Medulla oblongata (tissue), 1 donor: ENCODE results near the gene WNT2B.
A peak's percentile ranks its signal among the peaks of the same experiment; 100 is the strongest.
"Not testable (repeated sequence)": the region's sequence is repeated elsewhere in the genome, so short reads cannot be mapped to it uniquely, and the experiment has no call there.

Experiments used
- DNase-seq: peaks from one replicate; pipeline ENCODE4 v3.0.0-alpha.2; 2015; ENCODE audit errors: extremely low spot score

WNT2B gene

GRCh38 chr1:112508278-112509004, at the start of gene WNT2B:
WNT2B (plus strand) TSS chr1:112508965; CDS start chr1:112509263, 298 bp downstream.
- no peak for DNase-seq

GRCh38 chr1:112460615-112461014, 48.1 kb upstream of the WNT2B start:
- DNase-seq, result no peak

GRCh38 chr1:112461200-112461871, 47.4 kb upstream of the WNT2B start:
- DNase-seq, result no peak

- no peak for DNase-seq
Measured at GRCh38 chr1:112462953-112463279, 45.8 kb upstream of the WNT2B start.

GRCh38 chr1:112464501-112464900, 44.3 kb upstream of the WNT2B start:
- DNase-seq, result no peak

GRCh38 chr1:112465122-112465521, 43.6 kb upstream of the WNT2B start:
- DNase-seq, result peak; percentile 66

GRCh38 chr1:112466078-112466660, 42.6 kb upstream of the WNT2B start:
- DNase-seq, result peak; percentile 98

- not testable (repeated sequence) for DNase-seq
Measured at GRCh38 chr1:112470324-112470723, 38.4 kb upstream of the WNT2B start.

GRCh38 chr1:112470966-112471365, 37.8 kb upstream of the WNT2B start:
- no peak for DNase-seq

GRCh38 chr1:112472142-112472541, 36.6 kb upstream of the WNT2B start:
- no peak for DNase-seq

GRCh38 chr1:112477550-112477949, 31.2 kb upstream of the WNT2B start:
- DNase-seq, result no peak

GRCh38 chr1:112478314-112478713, 30.5 kb upstream of the WNT2B start:
- no peak for DNase-seq

- not testable (repeated sequence) for DNase-seq
Measured at GRCh38 chr1:112486063-112486462, 22.7 kb upstream of the WNT2B start.

- DNase-seq, result not testable (repeated sequence)
Measured at GRCh38 chr1:112487686-112488085, 21.1 kb upstream of the WNT2B start.

- DNase-seq, result no peak
Measured at GRCh38 chr1:112488141-112488540, 20.6 kb upstream of the WNT2B start.

GRCh38 chr1:112492076-112492475, 16.7 kb upstream of the WNT2B start:
- DNase-seq, result no peak

- DNase-seq, result no peak
Measured at GRCh38 chr1:112493351-112493750, 15.4 kb upstream of the WNT2B start.

- DNase-seq, result no peak
Measured at GRCh38 chr1:112496290-112496689, 12.5 kb upstream of the WNT2B start.

- DNase-seq, result peak; percentile 86
Measured at GRCh38 chr1:112501810-112502641, 6.7 kb upstream of the WNT2B start.

- no peak for DNase-seq
Measured at GRCh38 chr1:112502826-112503225, 5.9 kb upstream of the WNT2B start.

GRCh38 chr1:112504001-112504660, 4.6 kb upstream of the WNT2B start:
- DNase-seq, result no peak
